H9 (cell line): ENCODE results near the gene EEF1A2. TPM values are rescaled to one million over a fixed set of nuclear protein-coding genes. Genes with fewer than 3 reads are reported as not detected.

ENCODE experiments used
- DNase-seq: peaks from one replicate; pipeline ENCODE4 v3.0.0-alpha.2; 2017
- H2AFZ ChIP-seq: one replicate; pipeline ENCODE4 v1.6.1; 2013; ENCODE audit warnings: mild to moderate bottlenecking, low read length, control low read depth, moderate library complexity
- H2AK5ac ChIP-seq: 2 replicates; pipeline ENCODE4 v1.6.1; 2013; ENCODE audit warnings: low read length, control low read depth, mixed read lengths; ENCODE audit not compliant: insufficient read length
- H2BK120ac ChIP-seq: one replicate; pipeline ENCODE4 v1.6.1; 2013; ENCODE audit warnings: low read depth, mild to moderate bottlenecking, low read length, control low read depth, inconsistent platforms; ENCODE audit not compliant: poor library complexity, severe bottlenecking
- H2BK12ac ChIP-seq: 2 replicates; pipeline ENCODE4 v1.6.1; 2013; ENCODE audit warnings: low read length, control low read depth, mixed read lengths, low read depth; ENCODE audit not compliant: insufficient read length
- H2BK15ac ChIP-seq: 2 replicates; pipeline ENCODE4 v1.6.1; 2013; ENCODE audit warnings: low read depth, low read length, control low read depth
- H2BK20ac ChIP-seq: one replicate; pipeline ENCODE4 v1.6.1; 2013; ENCODE audit warnings: low read depth, mild to moderate bottlenecking, low read length, control low read depth, inconsistent platforms; ENCODE audit not compliant: poor library complexity, severe bottlenecking
- H2BK5ac ChIP-seq: 2 replicates; pipeline ENCODE4 v1.6.1; 2013; ENCODE audit warnings: low read length, control low read depth, mixed read lengths; ENCODE audit not compliant: insufficient read length
- H3K14ac ChIP-seq: 2 replicates; pipeline ENCODE4 v1.6.1; 2013; ENCODE audit warnings: low read length, control low read depth; ENCODE audit not compliant: insufficient read depth
- H3K18ac ChIP-seq: 2 replicates; pipeline ENCODE4 v1.6.1; 2013; ENCODE audit warnings: low read depth, mild to moderate bottlenecking, mixed read lengths, low read length, control low read depth; ENCODE audit not compliant: insufficient read length
- H3K23ac ChIP-seq: 2 replicates; pipeline ENCODE4 v1.6.1; 2013; ENCODE audit warnings: low read length, control low read depth, mixed read lengths, low read depth; ENCODE audit not compliant: insufficient read length
- H3K23me2 ChIP-seq: 2 replicates; pipeline ENCODE4 v1.6.1; 2013; ENCODE audit warnings: low read depth, mild to moderate bottlenecking, mixed read lengths, low read length, control low read depth; ENCODE audit not compliant: insufficient read length, poor library complexity, severe bottlenecking
- H3K27ac ChIP-seq: 2 replicates; pipeline ENCODE4 v1.5.1; 2013; ENCODE audit warnings: low read length, control low read depth, mixed read lengths, low read depth; ENCODE audit not compliant: insufficient read length
- H3K27me3 ChIP-seq: 2 replicates; pipeline ENCODE4 v1.6.1; 2013; ENCODE audit warnings: low read length, control low read depth, inconsistent platforms; ENCODE audit not compliant: insufficient read depth
- H3K4ac ChIP-seq: 2 replicates; pipeline ENCODE4 v1.6.1; 2013; ENCODE audit warnings: low read depth, mild to moderate bottlenecking, control low read depth, inconsistent platforms, low read length, moderate library complexity
- H3K4me1 ChIP-seq: 2 replicates; pipeline ENCODE4 v1.6.1; 2013; ENCODE audit warnings: low read length, control low read depth, inconsistent platforms; ENCODE audit not compliant: insufficient read depth
- H3K4me2 ChIP-seq: 2 replicates; pipeline ENCODE4 v1.6.1; 2013; ENCODE audit warnings: low read length, control low read depth, mixed read lengths; ENCODE audit not compliant: insufficient read length, insufficient read depth
- H3K56ac ChIP-seq: 2 replicates; pipeline ENCODE4 v1.6.1; 2013; ENCODE audit warnings: low read depth, mild to moderate bottlenecking, mixed read lengths, low read length, control low read depth; ENCODE audit not compliant: insufficient read length
- H3K79me1 ChIP-seq: 2 replicates; pipeline ENCODE4 v1.6.1; 2013; ENCODE audit warnings: low read depth, mild to moderate bottlenecking, moderate library complexity, low read length, control low read depth, inconsistent platforms; ENCODE audit not compliant: insufficient read depth, poor library complexity, severe bottlenecking
- H3K79me2 ChIP-seq: 2 replicates; pipeline ENCODE4 v1.6.1; 2013; ENCODE audit warnings: low read length, control low read depth, inconsistent platforms; ENCODE audit not compliant: insufficient read depth
- H3K9ac ChIP-seq: 2 replicates; pipeline ENCODE4 v1.6.1; 2013; ENCODE audit warnings: low read length, control low read depth, mixed read lengths; ENCODE audit not compliant: insufficient read length; ENCODE audit errors: extremely low read depth
- H3K9me3 ChIP-seq: one replicate; pipeline ENCODE4 v1.6.1; 2013; ENCODE audit warnings: low read depth, low read length, inconsistent platforms; ENCODE audit not compliant: control insufficient read depth
- H3T11ph ChIP-seq: one replicate; pipeline ENCODE4 v1.6.1; 2013; ENCODE audit warnings: mild to moderate bottlenecking, low read length, control low read depth, inconsistent platforms
- H4K20me1 ChIP-seq: one replicate; pipeline ENCODE4 v1.6.1; 2013; ENCODE audit not compliant: control insufficient read depth, insufficient read length, insufficient read depth
- H4K5ac ChIP-seq: 2 replicates; pipeline ENCODE4 v1.6.1; 2013; ENCODE audit warnings: low read depth, mild to moderate bottlenecking, mixed read lengths, low read length, control low read depth; ENCODE audit not compliant: insufficient read length
- H4K8ac ChIP-seq: replicated peaks from 2 replicates; pipeline ENCODE4 v1.6.1; 2013; ENCODE audit warnings: low read length, control low read depth, mixed read lengths, low read depth; ENCODE audit not compliant: insufficient read length
- H4K91ac ChIP-seq: 2 replicates; pipeline ENCODE4 v1.6.1; 2013; ENCODE audit warnings: low read depth, mild to moderate bottlenecking, moderate library complexity, mixed read lengths, low read length, control low read depth; ENCODE audit not compliant: insufficient read length
- H3K27ac Mint-ChIP-seq, 3 experiments: 2 replicates in 2 of 3; 3 replicates in 1 of 3; pipeline ENCODE4 v1.8.0; 2020 to 2021; ENCODE audit warnings: mixed read lengths in 3 of 3, mild to moderate bottlenecking in 1 of 3, moderate library complexity in 1 of 3
- H3K27me3 Mint-ChIP-seq: 2 replicates; pipeline ENCODE4 v1.8.0; 2021; ENCODE audit warnings: low read depth, mild to moderate bottlenecking, moderate library complexity, mixed read lengths
- H3K36me3 Mint-ChIP-seq, 3 experiments: 2 replicates in 2 of 3; 3 replicates in 1 of 3; pipeline ENCODE4 v1.8.0; 2020 to 2021; ENCODE audit warnings: low read depth in 3 of 3, mixed read lengths in 3 of 3; ENCODE audit not compliant: insufficient read depth in 1 of 3
- H3K4me1 Mint-ChIP-seq, 2 experiments: 2 replicates each; pipeline ENCODE4 v1.8.0; 2020; ENCODE audit warnings: mixed read lengths in 2 of 2
- H3K4me3 Mint-ChIP-seq, 2 experiments: 2 replicates in 1 of 2; 3 replicates in 1 of 2; pipeline ENCODE4 v1.8.0; 2020 to 2021; ENCODE audit warnings: mild to moderate bottlenecking in 2 of 2, mixed read lengths in 2 of 2, moderate library complexity in 1 of 2
- H3K9me3 Mint-ChIP-seq, 2 experiments: 2 replicates in 1 of 2; 3 replicates in 1 of 2; pipeline ENCODE4 v1.8.0; 2020; ENCODE audit warnings: mild to moderate bottlenecking in 2 of 2, mixed read lengths in 2 of 2, moderate library complexity in 1 of 2
- CTCF ChIP-seq: fragments of 200-600 bp; sonication (generic); conservative IDR thresholded peaks from 3 replicates; pipeline ENCODE4 v1.8.0; 2021; ENCODE audit warnings: antibody characterized with exemption, mild to moderate bottlenecking
- WGBS: extraction: QIAGEN DNeasy Blood & Tissue Kit; methylation state at CpG from one replicate; pipeline ENCODE4 v1.1.7; 2013; ENCODE audit warnings: missing lambda C conversion rate, low lambda C conversion rate, mixed read lengths; ENCODE audit not compliant: insufficient read length; ENCODE audit errors: extremely low coverage; 5-methylcytosine and 5-hydroxymethylcytosine counted together
- total RNA-seq: library from RNA; stranded (reverse); gene quantifications from 2 replicates; pipeline ENCODE4 v1.2.1, GENCODE V29; 2021

The EEF1A2 gene
- total RNA-seq, 1 experiment from 2014 or later = 27.4 TPM

GRCh38 chr20:63499338-63499969, 571 bp upstream of the EEF1A2 start:
- Histone ChIP-seq H2BK12ac (no peak overlapping the region), H4K91ac (no peak overlapping the region), H2BK5ac (no peak overlapping the region), H2AK5ac (no peak overlapping the region), H3K4me2 (peak overlapping the region; percentile 34), H3K27me3 (peaks cover 4% of the 10 kb centered on the region; the same call in 1 of the 2 replicates), H3K79me2 (no peaks in the 10 kb centered on the region), H3K56ac (no peak overlapping the region), H4K20me1 (peaks cover 2% of the 10 kb centered on the region), H3K27ac (no peak overlapping the region), H3T11ph (no peak overlapping the region), H3K23ac (no peak overlapping the region), H3K9me3 (no peaks in the 10 kb centered on the region), H3K18ac (no peak overlapping the region), H3K9ac (no peak overlapping the region), H2BK15ac (no peak overlapping the region), H3K14ac (no peak overlapping the region), H3K23me2 (peaks cover 5% of the 10 kb centered on the region), H2BK20ac (no peak overlapping the region), H4K5ac (no peak overlapping the region), H3K79me1 (no peaks in the 10 kb centered on the region), H2AFZ (no peak overlapping the region), H3K4ac (no peak overlapping the region), H3K4me1 (no peaks in the 10 kb centered on the region), H4K8ac (no peak overlapping the region), H2BK120ac (no peak overlapping the region)
- H3K9me3 Mint-ChIP-seq = no peaks in the 10 kb centered on the region; a peak in 1 of 5 replicates
- DNase-seq = peak; percentile 46
- no peak overlapping the region for H3K27ac Mint-ChIP-seq
- no CpG with 5 or more reads among the region's 48 CpGs for WGBS
- H3K4me3 Mint-ChIP-seq = peak overlapping the region; percentile 43 to 70; a peak in 3 of 5 replicates
- H3K4me1 Mint-ChIP-seq = peaks cover 4 to 10% of the 10 kb centered on the region in 2 experiments; a peak in 3 of 4 replicates
- H3K27me3 Mint-ChIP-seq = peaks cover 57% of the 10 kb centered on the region
- peaks cover 0 to 6% (median 0%) of the 10 kb centered on the region in 3 experiments; a peak in 1 of 7 replicates for H3K36me3 Mint-ChIP-seq
- no peak for TF ChIP-seq CTCF
